Bronchial epithelial cell (primary cell): ENCODE measurements around the gene ARID2. TPM values are rescaled to one million over a fixed set of nuclear protein-coding genes. Genes with fewer than 3 reads are reported as not detected.

Experiments
- DNase-seq: peaks from one replicate; pipeline ENCODE4 v3.0.0-alpha.2; 2010; ENCODE audit warnings: low read depth
- FAIRE-seq: peaks from 2 replicates; lab custom pipeline; 2011; peaks lifted over from hg19 to GRCh38; lab: Jason Lieb, UNC
- H3K27me3 ChIP-seq: 2 replicates; pipeline ENCODE4 v1.5.1; 2011; ENCODE audit warnings: low read length; ENCODE audit not compliant: control insufficient read depth, insufficient read depth
- H3K36me3 ChIP-seq: 2 replicates; pipeline ENCODE4 v1.5.1; 2011; ENCODE audit warnings: low read length; ENCODE audit not compliant: control insufficient read depth, insufficient read depth
- H3K4me3 ChIP-seq: 2 replicates; pipeline ENCODE4 v1.5.1; 2011; ENCODE audit warnings: mild to moderate bottlenecking, low read depth, low read length, control low read depth
- CTCF ChIP-seq: IDR thresholded peaks from 2 replicates; pipeline ENCODE4 v1.5.1; 2011; ENCODE audit warnings: mild to moderate bottlenecking, moderate library complexity, low read length, control low read depth, inconsistent platforms; ENCODE audit not compliant: insufficient read depth, severe bottlenecking
- total RNA-seq: library from RNA; depleted of rRNA; stranded (reverse); fragments of >200 nt; gene quantifications from 2 replicates; pipeline ENCODE4 v1.2.1, GENCODE V29; 2014

ARID2 gene
- total RNA-seq, 1 donor from 2014 or later, result 14.2 TPM

GRCh38 chr12:45727980-45728629 lies 1.4 kb upstream of the ARID2 start:
- H3K36me3 ChIP-seq, result no peaks in the 10 kb centered on the region
- no peaks in the 10 kb centered on the region for H3K27me3 ChIP-seq
- FAIRE-seq (no peak), DNase-seq (peak; percentile 56)
- no peak for TF ChIP-seq CTCF
- peak overlapping the region; percentile 92 for H3K4me3 ChIP-seq

GRCh38 chr12:45728630-45729232 lies 775 bp upstream of the ARID2 start:
- Histone ChIP-seq H3K4me3 (peak overlapping the region; percentile 92), H3K27me3 (no peaks in the 10 kb centered on the region), H3K36me3 (no peaks in the 10 kb centered on the region)
- DNase-seq, result peak; percentile 88
- TF ChIP-seq CTCF, result peak; percentile 91
- no peak for FAIRE-seq

- Histone ChIP-seq H3K27me3 (no peaks in the 10 kb centered on the region), H3K4me3 (peak overlapping the region; percentile 92), H3K36me3 (no peaks in the 10 kb centered on the region)
- DNase-seq (no peak), FAIRE-seq (no peak)
- TF ChIP-seq CTCF, result no peak
These were observed 510 bp downstream of the ARID2 start for GRCh38 chr12:45730084-45730347.

- H3K4me3 ChIP-seq, result peak overlapping the region; percentile 92
- DNase-seq (peak; percentile 28), FAIRE-seq (no peak)
- no peaks in the 10 kb centered on the region for H3K36me3 ChIP-seq
- H3K27me3 ChIP-seq, result no peaks in the 10 kb centered on the region
- TF ChIP-seq CTCF, result no peak
These were observed 1.1 kb downstream of the ARID2 start for GRCh38 chr12:45730348-45731189.

- FAIRE-seq, result no peak
- TF ChIP-seq CTCF, result no peak
These were observed 1.8 kb downstream of the ARID2 start for GRCh38 chr12:45731190-45731775.

More at GRCh38 chr12:45731190-45731775, 1.8 kb downstream of the ARID2 start:
- peak; percentile 35 for DNase-seq
- Histone ChIP-seq H3K4me3 (peak overlapping the region; percentile 92), H3K27me3 (no peaks in the 10 kb centered on the region), H3K36me3 (no peaks in the 10 kb centered on the region)
